HCT116 (cell line): Measurements from ENCODE around the gene WDR37. TPM values are rescaled to one million over a fixed set of nuclear protein-coding genes. Genes with fewer than 3 reads are reported as not detected.

Experiments
- ATAC-seq: fragments of 200-7000 bp; cut with Tn5 transposase; 2 replicates; pipeline ENCODE4 v1.9.1; 2020; ENCODE audit warnings: mild to moderate bottlenecking, moderate library complexity
- BruUV-seq: library from RNA; stranded (reverse); fragments of 400-500 nt; replicated peaks from 2 replicates; lab custom pipeline; 2021; lab: Mats Ljungman, UMichigan
- CTCF ChIA-PET: fragments of 300-600 bp; sonication (Branson Sonifier 250); formaldehyde crosslinking; loops from one replicate; lab custom pipeline; 2021; ENCODE audit warnings: antibody characterized with exemption; lab: Charles Lee
- POLR2A ChIA-PET: fragments of 300-600, 350-600 bp; sonication (Branson Sonifier 250); formaldehyde crosslinking; loops from one replicate; lab custom pipeline; 2021; ENCODE audit warnings: antibody characterized with exemption; lab: Charles Lee
- RAD21 ChIA-PET, 2 experiments: fragments of 300-600 bp; sonication (Branson Sonifier 250); formaldehyde crosslinking; loops; one replicate each; lab custom pipeline; 2023; ENCODE audit warnings: low total read pairs in 2 of 2; ENCODE audit not compliant: uncharacterized antibody in 2 of 2, unreplicated experiment in 2 of 2, low non-redundant PET in 1 of 2; lab: Charles Lee
- DNase-seq: peaks from one replicate; pipeline ENCODE4 v3.0.0-alpha.2; 2010; ENCODE audit warnings: low read depth, low spot score
- H2AFZ ChIP-seq: fragments of 200-600 bp; shearing (Covaris generic), sonication (generic); 2 replicates; pipeline ENCODE4 v1.6.1; 2017; ENCODE audit warnings: low read depth, mixed run types, mixed read lengths, antibody characterized with exemption, low read length; ENCODE audit not compliant: poor library complexity, severe bottlenecking
- H3K27ac ChIP-seq: 2 replicates; pipeline ENCODE4 v1.5.1; 2012; ENCODE audit warnings: low read depth, low read length
- H3K27me3 ChIP-seq: fragments of 200-600 bp; sonication (generic); 2 replicates; pipeline ENCODE4 v1.6.1; 2016; ENCODE audit warnings: mixed run types, low read length, mixed read lengths; ENCODE audit not compliant: insufficient read depth
- H3K36me3 ChIP-seq, 2 experiments: fragments of 200-500 bp in 1 of 2; fragments of 200-600 bp in 1 of 2; sonication (Bioruptor generic) in 1 of 2; sonication (generic) in 1 of 2; 2 replicates each; pipeline versions ENCODE4 v1.5.1 to v1.6.1; 2014 to 2016; ENCODE audit warnings: low read length in 2 of 2, inconsistent platforms in 1 of 2, mixed read lengths in 1 of 2, mixed run types in 1 of 2; ENCODE audit not compliant: insufficient read depth in 2 of 2, control insufficient read depth in 1 of 2
- H3K4me1 ChIP-seq, 2 experiments: fragments of 200-600 bp in 1 of 2; sonication (generic) in 1 of 2; 2 replicates each; pipeline versions ENCODE4 v1.5.1 to v1.6.1; 2012 to 2017; ENCODE audit warnings: low read length in 2 of 2, inconsistent platforms in 1 of 2, mild to moderate bottlenecking in 1 of 2, mixed read lengths in 1 of 2, mixed run types in 1 of 2, moderate library complexity in 1 of 2; ENCODE audit not compliant: insufficient read depth in 2 of 2, control insufficient read depth in 1 of 2
- H3K4me2 ChIP-seq: fragments of 200-600 bp; sonication (generic); 2 replicates; pipeline ENCODE4 v1.6.1; 2017; ENCODE audit warnings: mixed run types, low read length, mixed read lengths
- H3K4me3 ChIP-seq, 2 experiments: fragments of 200-600 bp in 1 of 2; sonication (generic) in 1 of 2; replicated peaks in 1 of 2; 2 replicates each; pipeline ENCODE4 v1.5.1; 2011 to 2016; ENCODE audit warnings: low read length in 2 of 2, control low read depth in 1 of 2, low read depth in 1 of 2, mild to moderate bottlenecking in 1 of 2, mixed read lengths in 1 of 2, mixed run types in 1 of 2
- H3K79me2 ChIP-seq: fragments of 200-600 bp; sonication (generic); 2 replicates; pipeline ENCODE4 v1.6.1; 2017; ENCODE audit warnings: mild to moderate bottlenecking, mixed run types, low read length, moderate library complexity, mixed read lengths; ENCODE audit not compliant: insufficient read depth
- H3K9ac ChIP-seq: fragments of 200-600 bp; sonication (generic); 2 replicates; pipeline ENCODE4 v1.6.1; 2016; ENCODE audit warnings: low read length, mixed read lengths
- H3K9me2 ChIP-seq: fragments of 200-600 bp; sonication (generic), shearing (Covaris generic); 2 replicates; pipeline ENCODE4 v1.6.1; 2017; ENCODE audit warnings: mixed run types, mild to moderate bottlenecking, moderate library complexity; ENCODE audit not compliant: insufficient read depth
- H3K9me3 ChIP-seq, 2 experiments: fragments of 200-500 bp in 1 of 2; fragments of 200-600 bp in 1 of 2; sonication (Bioruptor generic) in 1 of 2; sonication (generic) in 1 of 2; 2 replicates each; pipeline ENCODE4 v1.6.1; 2014 to 2017; ENCODE audit warnings: low read length in 2 of 2, mixed read lengths in 2 of 2, inconsistent platforms in 1 of 2, low read depth in 1 of 2, mild to moderate bottlenecking in 1 of 2, mixed run types in 1 of 2, moderate library complexity in 1 of 2; ENCODE audit not compliant: control insufficient read depth in 1 of 2, insufficient read depth in 1 of 2
- H4K20me1 ChIP-seq: fragments of 200-600 bp; sonication (generic), shearing (Covaris generic); 2 replicates; pipeline ENCODE4 v1.6.1; 2017; ENCODE audit warnings: mixed run types, mild to moderate bottlenecking, moderate library complexity; ENCODE audit not compliant: insufficient read depth
- CTCF ChIP-seq, 3 experiments: fragments of 200-600 bp in 1 of 3; sonication (generic) in 1 of 3; IDR thresholded peaks in 2 of 3; conservative IDR thresholded peaks in 1 of 3; 2 replicates each; pipeline ENCODE4 v1.5.1; 2012 to 2017; ENCODE audit warnings: low read depth in 2 of 3, low read length in 2 of 3, antibody characterized with exemption in 1 of 3, borderline replicate concordance in 1 of 3, control low read depth in 1 of 3, mild to moderate bottlenecking in 1 of 3, mixed read lengths in 1 of 3, mixed run types in 1 of 3, moderate library complexity in 1 of 3; ENCODE audit not compliant: insufficient read depth in 1 of 3
- ELF1 ChIP-seq: IDR thresholded peaks from 2 replicates; pipeline ENCODE4 v1.6.1; 2012; ENCODE audit warnings: low read depth, borderline replicate concordance
- FOSL1 ChIP-seq: IDR thresholded peaks from 2 replicates; pipeline ENCODE4 v1.6.1; 2012; ENCODE audit warnings: low read depth
- POLR2A ChIP-seq: IDR thresholded peaks from 2 replicates; pipeline ENCODE4 v1.7.0; 2011; ENCODE audit warnings: borderline replicate concordance; ENCODE audit not compliant: insufficient read depth, insufficient read length; ENCODE audit errors: extremely low read depth
- POLR2AphosphoS5 ChIP-seq: IDR thresholded peaks from 2 replicates; pipeline ENCODE4 v1.6.1; 2011; ENCODE audit warnings: mild to moderate bottlenecking, low read depth, low read length, moderate library complexity
- RAD21 ChIP-seq: IDR thresholded peaks from 2 replicates; pipeline ENCODE4 v1.6.1; 2012; ENCODE audit warnings: low read depth, mild to moderate bottlenecking
- REST ChIP-seq: IDR thresholded peaks from 2 replicates; pipeline ENCODE4 v1.6.1; 2012; ENCODE audit warnings: low read depth
- SIN3A ChIP-seq: IDR thresholded peaks from 2 replicates; pipeline ENCODE4 v1.6.1; 2012; ENCODE audit warnings: low read depth
- TCF7L2 ChIP-seq: IDR thresholded peaks from 2 replicates; pipeline ENCODE4 v1.7.0; 2011; ENCODE audit warnings: borderline replicate concordance, inconsistent platforms; ENCODE audit not compliant: insufficient read depth, insufficient read length; ENCODE audit errors: extremely low read depth
- YY1 ChIP-seq: IDR thresholded peaks from 2 replicates; pipeline ENCODE4 v1.6.1; 2011; ENCODE audit warnings: low read length, low read depth, moderate library complexity, mild to moderate bottlenecking; ENCODE audit not compliant: insufficient replicate concordance; ENCODE audit errors: extremely low read depth
- ZBTB33 ChIP-seq: IDR thresholded peaks from 2 replicates; pipeline ENCODE4 v1.6.1; 2011; ENCODE audit warnings: mild to moderate bottlenecking, low read length, moderate library complexity; ENCODE audit not compliant: insufficient replicate concordance; ENCODE audit errors: extremely low read depth
- ZNF274 ChIP-seq: fragments of 200-500 bp; sonication (Bioruptor generic); IDR thresholded peaks from 2 replicates; pipeline ENCODE4 v1.6.1; 2014; ENCODE audit warnings: mild to moderate bottlenecking, low read depth, low read length, inconsistent platforms
- intact Hi-C: fragments of 100-400 bp; cut with micrococcal nuclease; formaldehyde crosslinking; loops from 2 replicates; pipeline ENCODE4 v1.10.0; 2022
- total RNA-seq: library from RNA; stranded (reverse); gene quantifications from one replicate; pipeline ENCODE4 v1.2.1, GENCODE V29; 2021; ENCODE audit not compliant: unreplicated experiment

The WDR37 gene
- total RNA-seq, 1 experiment from 2014 or later, result 9.1 TPM

- no peak for TF ChIP-seq REST
- no peak for TF ChIP-seq RAD21
- TF ChIP-seq POLR2AphosphoS5, result no peak
- no peak for TF ChIP-seq SIN3A
These were observed 123.3 kb downstream of the WDR37 start (continued) for GRCh38 chr10:1179346-1180070.

- Histone ChIP-seq H2AFZ (no peak overlapping the region), H3K4me3 (no peak overlapping the region), H4K20me1 (no peaks in the 10 kb centered on the region), H3K4me1 (no peaks in the 10 kb centered on the region), H3K9me2 (no peaks in the 10 kb centered on the region), H3K9ac (no peak overlapping the region), H3K36me3 (no peaks in the 10 kb centered on the region), H3K27ac (no peak overlapping the region), H3K27me3 (peaks cover 27% of the 10 kb centered on the region), H3K79me2 (no peaks in the 10 kb centered on the region), H3K9me3 (no peaks in the 10 kb centered on the region), H3K4me2 (no peak overlapping the region)
- CTCF ChIA-PET, result no interaction called here
- BruUV-seq, result no TSS peak
- ATAC-seq (no peak), DNase-seq (no peak)
- POLR2A ChIA-PET, result no interaction called here
- RAD21 ChIA-PET, result no interaction called here
- intact Hi-C loops, result no loop called here
- TF ChIP-seq TCF7L2, result no peak
- no peak for TF ChIP-seq YY1
- TF ChIP-seq FOSL1, result no peak
- TF ChIP-seq POLR2A, result no peak
- no peak for TF ChIP-seq CTCF (IDR thresholded peaks at IDR 0.05 in 2 of 3, conservative IDR thresholded peaks at IDR 0.05 in 1 of 3; ENCODE audit: borderline replicate concordance in 1 of 3, insufficient read depth in 1 of 3, low read depth in 2 of 3, low read length in 2 of 3)
- TF ChIP-seq ZBTB33, result no peak
- TF ChIP-seq ZNF274, result no peak
- no peak for TF ChIP-seq ELF1
These were observed 124.0 kb downstream of the WDR37 start for GRCh38 chr10:1180071-1180730.
